ENCODE data around the gene CEACAM8.
"Not testable (repeated sequence)": the region's sequence is repeated elsewhere in the genome, so short reads cannot be mapped to it uniquely, and the experiment has no call there.

The CEACAM8 gene

DNA sequence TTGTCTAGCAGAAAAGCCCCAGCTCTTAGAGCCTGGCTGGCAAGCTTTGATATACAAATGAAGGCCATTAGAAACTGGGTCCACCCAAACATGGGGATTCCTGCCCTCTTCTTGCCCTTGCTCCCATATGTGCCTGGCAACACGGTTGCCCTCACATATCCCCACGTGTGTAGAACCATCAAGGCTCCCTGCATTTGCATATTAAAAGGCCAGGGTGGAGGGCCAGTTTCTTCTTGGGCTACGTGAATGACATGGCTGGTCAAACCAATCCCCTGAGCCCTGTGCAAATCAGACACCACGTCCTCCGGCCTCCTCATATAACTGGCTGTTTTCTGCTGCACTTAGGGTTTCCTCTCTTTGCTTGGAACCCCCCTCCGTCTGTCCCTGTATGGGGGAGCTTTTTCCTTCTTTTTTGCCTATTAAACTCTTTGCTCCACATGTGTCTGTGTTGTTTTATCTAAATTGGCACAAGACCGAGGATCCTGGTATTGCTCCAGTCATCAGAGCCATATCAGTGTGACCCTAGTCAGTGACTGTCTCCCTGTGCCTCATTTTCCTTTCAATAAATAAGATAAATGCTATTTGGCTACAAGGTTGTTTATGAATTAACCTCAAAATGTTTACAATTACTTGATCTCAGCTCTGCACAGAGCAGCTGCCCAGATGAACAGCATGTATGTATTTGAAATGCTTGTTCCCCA, 36.1 kb downstream of the CEACAM8 start:
- Mint-ChIP-seq H3K4me1 (peaks cover 4% of the 10 kb centered on the region), H3K9me3 (no peaks in the 10 kb centered on the region), H3K27ac (no peak overlapping the region), H3K36me3 (ENCODE audit: low read depth) (peaks cover 1% of the 10 kb centered on the region), H3K4me3 (no peak overlapping the region), H3K27me3 (peaks cover 34% of the 10 kb centered on the region)
- no peak for DNase-seq
- no peak for ATAC-seq

DNA sequence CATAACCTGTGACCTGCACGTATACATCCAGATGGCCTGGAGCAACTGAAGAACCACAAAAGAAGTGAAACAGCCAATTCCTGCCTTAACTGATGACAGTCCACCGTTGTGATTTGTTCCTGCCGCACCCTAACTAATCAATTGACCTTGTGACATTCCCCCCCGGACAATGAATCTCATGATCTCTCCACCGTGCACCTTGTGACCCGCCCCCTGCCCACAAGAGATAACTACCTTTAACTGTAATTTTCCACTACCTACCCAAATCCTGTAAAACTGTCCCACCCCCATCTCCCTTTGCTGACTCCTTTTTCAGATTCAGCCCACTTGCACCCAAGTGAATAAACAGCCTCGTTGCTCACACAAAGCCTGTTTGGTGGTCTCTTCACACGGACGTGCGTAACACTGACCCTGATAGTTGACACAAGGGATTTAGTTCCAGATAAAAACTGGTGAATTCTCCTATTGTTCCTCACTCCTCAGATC, 37.3 kb downstream of the CEACAM8 start:
- not testable (repeated sequence) for H3K27ac Mint-ChIP-seq; H3K36me3 Mint-ChIP-seq (ENCODE audit: low read depth); H3K4me1 Mint-ChIP-seq; H3K9me3 Mint-ChIP-seq; DNase-seq; H3K4me3 Mint-ChIP-seq; ATAC-seq
- H3K27me3 Mint-ChIP-seq: peaks cover 34% of the 10 kb centered on the region

DNA sequence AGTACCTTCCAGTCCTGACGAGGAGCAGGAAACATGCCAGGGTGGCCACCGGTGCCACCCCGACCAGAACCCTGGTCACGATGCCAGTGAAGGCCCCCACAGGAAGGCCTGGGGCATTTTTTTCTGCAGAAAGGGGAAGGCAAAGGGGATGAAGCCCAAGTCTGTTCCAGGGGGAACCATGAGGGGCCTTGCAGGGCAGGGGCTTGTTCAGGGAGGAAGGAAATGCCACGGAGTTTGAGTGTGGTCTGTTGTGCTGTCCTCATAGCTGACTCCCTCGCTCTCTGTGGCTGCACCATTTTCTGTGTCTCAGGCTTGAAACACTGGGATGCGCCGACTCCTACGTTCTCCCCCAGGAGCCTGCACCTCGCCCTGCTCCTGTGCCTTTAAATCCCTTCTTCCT, 38.9 kb downstream of the CEACAM8 start:
- Mint-ChIP-seq H3K27me3 (peaks cover 27% of the 10 kb centered on the region), H3K9me3 (peaks cover 8% of the 10 kb centered on the region), H3K36me3 (ENCODE audit: low read depth) (peaks cover 1% of the 10 kb centered on the region), H3K27ac (no peak overlapping the region), H3K4me1 (peaks cover 2% of the 10 kb centered on the region), H3K4me3 (no peak overlapping the region)
- DNase-seq (no peak), ATAC-seq (peak; percentile 16)

DNA sequence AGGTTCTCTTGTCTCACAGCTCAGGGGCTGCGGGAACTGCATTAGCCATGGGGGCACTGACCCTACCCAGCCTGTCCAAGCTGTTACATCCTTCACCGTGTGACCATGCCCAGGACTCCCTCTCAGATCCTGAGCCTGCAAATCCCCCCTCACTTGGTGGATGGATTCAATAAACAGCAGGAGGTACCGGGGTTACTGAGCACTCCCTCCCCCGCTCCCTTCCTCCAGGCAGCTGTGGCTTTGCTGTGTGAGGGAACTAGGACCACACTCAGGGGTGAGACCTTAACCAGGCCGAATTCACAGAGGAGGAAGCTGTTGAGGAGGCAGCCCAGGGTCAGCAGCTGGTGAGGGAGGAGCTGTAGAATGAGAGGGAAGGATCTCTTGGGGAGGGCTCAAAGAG, 39.4 kb downstream of the CEACAM8 start:
- Mint-ChIP-seq H3K9me3 (peaks cover 10% of the 10 kb centered on the region), H3K27me3 (peaks cover 27% of the 10 kb centered on the region), H3K4me3 (no peak overlapping the region), H3K4me1 (peaks cover 2% of the 10 kb centered on the region), H3K27ac (no peak overlapping the region), H3K36me3 (ENCODE audit: low read depth) (peaks cover 1% of the 10 kb centered on the region)
- no peak for DNase-seq
- ATAC-seq: no peak

DNA sequence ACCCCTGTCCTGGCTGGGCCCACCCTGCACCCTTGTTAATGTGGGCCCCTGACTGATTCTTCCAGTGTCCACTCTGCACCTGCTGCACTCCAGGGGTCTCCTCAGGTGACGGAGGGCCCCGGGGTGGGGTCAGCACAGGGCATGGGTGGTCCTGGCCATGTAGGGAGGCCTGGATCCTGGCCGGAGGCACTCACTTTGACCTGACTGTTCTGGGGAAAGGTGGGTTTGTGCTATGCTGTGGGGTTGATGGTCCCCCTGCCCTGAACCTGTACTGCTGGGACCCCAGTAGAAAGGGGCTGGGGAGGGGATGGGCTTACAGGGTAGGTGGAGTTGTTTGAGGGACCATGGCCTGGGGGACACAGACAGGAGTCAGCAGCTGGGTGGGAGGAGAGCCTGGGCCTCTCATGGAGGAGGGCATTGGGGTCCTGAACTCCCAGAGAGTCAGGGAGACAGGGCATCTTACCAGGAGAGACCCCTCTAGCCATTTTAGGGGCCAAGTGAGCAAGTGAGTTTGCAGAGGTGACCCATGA, 40.6 kb downstream of the CEACAM8 start:
- DNase-seq (no peak), ATAC-seq (no peak)
- Mint-ChIP-seq H3K4me3 (no peak overlapping the region), H3K4me1 (peaks cover 2% of the 10 kb centered on the region), H3K27me3 (peaks cover 29% of the 10 kb centered on the region), H3K27ac (no peak overlapping the region), H3K9me3 (peaks cover 16% of the 10 kb centered on the region), H3K36me3 (ENCODE audit: low read depth) (peaks cover 6% of the 10 kb centered on the region)

DNA sequence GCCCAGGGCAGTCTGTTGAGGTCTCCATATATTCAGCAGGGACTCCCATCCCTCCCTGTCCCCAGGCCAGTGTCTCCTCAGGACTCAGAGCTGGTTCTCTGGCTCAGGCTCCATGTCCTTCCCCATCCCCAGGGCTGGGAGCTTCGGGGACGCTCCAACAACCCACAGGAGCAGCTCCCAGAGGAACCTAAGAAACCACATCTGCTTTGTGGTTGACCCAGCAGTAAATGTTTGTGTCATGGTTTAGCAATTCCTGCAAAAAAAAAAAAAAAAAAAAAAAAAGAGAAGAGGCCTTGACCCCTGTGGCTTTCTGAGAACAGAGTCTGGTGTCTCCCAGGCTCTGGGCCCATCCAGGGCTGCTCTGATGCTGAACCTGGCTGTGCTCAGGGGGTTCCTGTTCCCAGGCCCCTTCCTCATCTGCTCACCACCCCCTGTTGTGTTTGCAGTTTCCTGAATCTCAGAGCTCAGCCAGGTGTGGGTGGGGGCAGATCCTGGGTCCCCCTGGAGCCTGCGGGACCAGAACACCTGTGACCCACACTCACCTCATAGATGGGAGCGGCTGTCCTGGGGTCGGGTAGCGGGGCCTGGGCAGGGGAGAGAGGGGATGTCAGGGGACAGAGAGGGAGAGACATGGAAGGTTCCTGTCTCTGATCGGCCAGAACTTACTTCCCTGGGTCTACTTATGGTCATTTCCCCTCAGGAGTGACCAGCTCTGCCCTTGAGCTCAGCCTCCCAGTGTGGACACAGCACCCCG, 41.3 kb downstream of the CEACAM8 start:
- ATAC-seq (no peak), DNase-seq (no peak)
- Mint-ChIP-seq H3K27ac (no peak overlapping the region), H3K27me3 (peaks cover 29% of the 10 kb centered on the region), H3K36me3 (ENCODE audit: low read depth) (peaks cover 6% of the 10 kb centered on the region), H3K4me3 (no peak overlapping the region), H3K9me3 (peaks cover 20% of the 10 kb centered on the region), H3K4me1 (peaks cover 2% of the 10 kb centered on the region)

DNA sequence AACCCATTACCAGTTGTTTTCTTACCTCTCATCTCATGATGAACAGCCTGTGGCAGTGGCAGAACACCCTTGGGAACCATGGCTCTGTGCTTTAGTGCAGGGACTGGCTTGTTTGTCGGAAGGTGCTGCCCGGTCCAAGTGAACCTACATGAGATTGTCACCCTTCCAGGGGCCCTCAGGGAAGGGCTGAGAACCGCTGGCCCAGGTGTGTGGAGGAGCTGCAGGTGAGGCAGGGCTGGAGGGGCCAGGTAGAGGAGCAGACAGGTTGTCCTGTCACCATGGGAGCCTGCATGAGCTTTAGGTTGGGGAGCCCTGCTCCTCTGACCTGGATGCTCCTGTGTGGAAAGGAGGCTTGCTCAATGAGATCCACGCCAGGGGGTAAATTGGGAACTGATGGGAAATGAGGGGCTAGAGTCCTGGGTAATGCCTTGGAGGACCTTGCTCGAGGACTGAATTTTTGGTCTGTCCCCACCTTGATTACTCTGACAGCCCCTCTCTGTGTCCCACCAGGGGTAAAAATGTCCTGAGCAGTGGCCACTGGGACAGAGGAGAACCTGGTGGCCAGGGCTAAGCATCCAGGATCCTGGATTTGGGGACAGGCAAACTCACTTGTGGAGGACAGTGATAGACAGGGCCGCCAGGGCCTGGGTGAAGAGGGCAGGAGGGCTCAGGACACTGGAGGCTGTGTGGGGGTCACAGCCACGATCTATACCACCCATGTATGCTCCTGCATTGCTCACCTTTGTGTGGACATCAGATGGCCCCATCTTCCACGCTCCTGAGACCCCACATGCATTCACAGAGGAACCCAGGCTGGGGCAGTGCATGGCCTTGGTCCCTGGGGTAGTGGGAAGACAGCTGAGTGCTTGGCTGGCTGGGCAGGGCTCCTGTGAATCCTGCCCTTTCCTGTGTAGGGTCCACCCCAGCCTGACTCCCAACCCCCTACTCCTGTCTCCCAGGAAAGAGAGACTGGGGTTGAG, 42.3 kb downstream of the CEACAM8 start:
- DNase-seq (no peak), ATAC-seq (no peak)
- H3K27ac Mint-ChIP-seq: no peak overlapping the region
- peaks cover 2% of the 10 kb centered on the region for H3K4me1 Mint-ChIP-seq
- peaks cover 23% of the 10 kb centered on the region for H3K27me3 Mint-ChIP-seq
- H3K9me3 Mint-ChIP-seq: peaks cover 20% of the 10 kb centered on the region
- no peak overlapping the region for H3K4me3 Mint-ChIP-seq
- H3K36me3 Mint-ChIP-seq (ENCODE audit: low read depth): peaks cover 6% of the 10 kb centered on the region

DNA sequence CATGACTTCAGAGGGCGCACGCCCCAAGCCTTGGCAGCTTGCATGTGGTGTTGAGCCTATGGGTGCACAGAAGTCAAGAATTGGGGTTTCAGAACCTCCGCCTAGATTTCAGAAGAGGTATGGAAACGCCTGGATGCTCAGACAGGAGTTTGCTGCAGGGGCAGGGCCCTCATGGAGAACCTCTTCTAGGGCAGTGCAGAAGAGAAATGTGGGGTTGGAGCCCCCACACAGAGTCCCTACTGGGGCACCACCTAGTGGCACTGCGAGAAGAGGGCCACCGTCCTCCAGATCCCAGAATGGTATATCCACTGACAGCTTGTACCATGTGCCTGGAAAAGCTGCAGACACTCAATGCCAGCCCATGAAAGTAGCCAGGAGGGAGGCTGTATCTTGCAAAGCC, 44.2 kb downstream of the CEACAM8 start:
- H3K36me3 Mint-ChIP-seq (ENCODE audit: low read depth); DNase-seq; H3K4me1 Mint-ChIP-seq; H3K4me3 Mint-ChIP-seq; ATAC-seq; H3K27ac Mint-ChIP-seq: not testable (repeated sequence)
- Mint-ChIP-seq H3K27me3 (peaks cover 13% of the 10 kb centered on the region), H3K9me3 (peaks cover 20% of the 10 kb centered on the region)

DNA sequence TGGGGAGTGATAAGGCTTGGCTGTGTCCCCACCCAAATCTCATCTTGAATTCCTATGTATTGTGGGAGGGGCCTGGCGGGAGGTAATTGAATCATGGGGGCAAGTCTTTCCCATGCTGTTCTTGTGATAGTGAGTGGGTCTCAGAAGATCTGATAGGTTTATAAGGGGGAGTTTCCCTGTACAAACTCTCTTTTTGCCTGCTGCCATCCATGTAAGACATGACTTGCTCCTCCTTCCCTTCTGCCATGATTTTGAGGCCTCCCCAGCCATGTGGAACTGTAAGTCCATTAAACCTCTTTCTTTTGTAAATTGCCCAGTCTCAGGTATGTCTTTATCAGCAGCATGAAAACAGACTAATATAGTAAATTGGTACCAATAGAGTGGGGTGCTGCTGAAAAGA, 45.7 kb downstream of the CEACAM8 start:
- H3K27me3 Mint-ChIP-seq; H3K4me3 Mint-ChIP-seq; ATAC-seq; H3K27ac Mint-ChIP-seq; H3K36me3 Mint-ChIP-seq (ENCODE audit: low read depth); DNase-seq; H3K4me1 Mint-ChIP-seq: not testable (repeated sequence)
- peaks cover 20% of the 10 kb centered on the region for H3K9me3 Mint-ChIP-seq

DNA sequence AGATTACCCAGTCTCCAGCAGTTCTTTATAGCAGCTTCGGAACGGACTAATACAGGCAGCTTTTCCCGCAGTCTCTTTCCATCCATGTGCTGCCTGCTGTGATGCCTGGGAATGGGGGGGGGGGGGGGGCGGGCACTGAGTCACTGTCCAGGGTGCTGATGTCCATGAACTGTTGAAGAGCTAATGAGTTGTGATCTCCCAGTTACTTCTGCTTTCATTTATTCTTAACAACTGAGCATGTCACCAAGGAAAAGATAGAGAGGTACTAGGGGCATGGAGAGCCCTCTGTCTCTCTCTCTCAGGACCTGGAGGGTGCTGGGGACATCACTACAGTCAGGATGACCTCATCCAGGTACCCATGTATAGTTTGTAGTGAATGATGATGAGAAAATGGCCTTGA, 46.2 kb downstream of the CEACAM8 start:
- no peak overlapping the region for H3K27ac Mint-ChIP-seq
- ATAC-seq: no peak
- peaks cover 5% of the 10 kb centered on the region for H3K27me3 Mint-ChIP-seq
- no peaks in the 10 kb centered on the region for H3K4me1 Mint-ChIP-seq
- DNase-seq: no peak
- H3K36me3 Mint-ChIP-seq (ENCODE audit: low read depth): peaks cover 4% of the 10 kb centered on the region
- no peak overlapping the region for H3K4me3 Mint-ChIP-seq
- peaks cover 20% of the 10 kb centered on the region for H3K9me3 Mint-ChIP-seq

DNA sequence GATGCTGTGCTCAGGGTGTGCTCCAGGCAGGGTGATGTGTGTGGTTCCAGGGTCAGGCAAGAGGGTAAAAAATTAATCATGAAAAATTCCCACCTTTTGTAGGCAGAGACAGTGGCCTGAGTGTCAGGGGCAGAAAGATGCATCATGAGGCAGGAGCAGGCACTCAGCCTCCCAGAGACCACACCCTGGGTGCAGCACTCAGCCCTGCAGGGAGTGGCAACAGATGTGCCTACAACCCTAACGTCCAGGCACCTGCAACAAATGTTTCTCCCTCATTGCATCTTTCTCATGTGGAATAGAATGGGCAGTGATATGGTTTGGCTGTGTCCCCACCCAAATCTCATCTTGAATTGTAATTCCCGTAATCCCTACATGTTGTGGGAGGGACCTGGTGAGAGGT, 46.8 kb downstream of the CEACAM8 start:
- peaks cover 20% of the 10 kb centered on the region for H3K9me3 Mint-ChIP-seq
- H3K4me3 Mint-ChIP-seq: no peak overlapping the region
- H3K27me3 Mint-ChIP-seq: peaks cover 5% of the 10 kb centered on the region
- ATAC-seq (no peak), DNase-seq (no peak)
- H3K4me1 Mint-ChIP-seq: no peaks in the 10 kb centered on the region
- no peak overlapping the region for H3K27ac Mint-ChIP-seq
- H3K36me3 Mint-ChIP-seq (ENCODE audit: low read depth): peaks cover 4% of the 10 kb centered on the region

DNA sequence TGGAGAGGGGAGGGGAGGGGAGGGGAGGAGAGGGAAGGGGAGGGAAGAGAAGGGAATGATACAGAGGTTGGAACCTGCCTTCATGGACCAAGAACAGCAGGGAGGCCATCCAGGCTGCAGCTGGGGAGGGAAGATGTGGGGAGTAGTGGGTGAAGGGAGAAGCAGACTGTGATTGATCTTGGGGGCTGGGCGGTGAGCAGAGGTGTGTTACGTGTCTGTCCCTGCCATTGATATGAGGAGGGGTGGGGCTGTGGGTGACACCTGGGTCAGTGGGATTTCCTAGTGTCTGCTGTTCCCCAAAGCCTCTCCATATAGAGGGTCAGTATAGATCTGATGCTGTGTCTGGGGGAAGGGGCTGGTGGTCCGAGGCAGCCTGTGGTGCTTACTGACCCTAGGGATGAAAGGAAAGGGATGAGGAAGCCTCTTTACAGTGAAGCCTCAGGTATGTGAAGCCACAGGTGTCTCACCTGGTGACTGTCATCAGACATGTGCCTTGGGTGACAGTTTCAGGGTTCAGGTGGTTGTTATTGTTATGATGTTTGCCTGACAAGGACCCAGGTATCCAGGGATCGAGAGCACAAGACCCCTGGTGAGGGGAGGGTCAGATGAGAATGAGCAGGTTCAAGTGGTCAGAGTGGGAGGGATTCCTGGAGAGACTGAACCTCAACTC, 47.8 kb downstream of the CEACAM8 start:
- Mint-ChIP-seq H3K36me3 (ENCODE audit: low read depth) (peaks cover 4% of the 10 kb centered on the region), H3K27ac (no peak overlapping the region), H3K9me3 (peaks cover 20% of the 10 kb centered on the region), H3K4me1 (no peaks in the 10 kb centered on the region), H3K4me3 (no peak overlapping the region), H3K27me3 (peaks cover 5% of the 10 kb centered on the region)
- DNase-seq: no peak
- ATAC-seq: no peak

DNA sequence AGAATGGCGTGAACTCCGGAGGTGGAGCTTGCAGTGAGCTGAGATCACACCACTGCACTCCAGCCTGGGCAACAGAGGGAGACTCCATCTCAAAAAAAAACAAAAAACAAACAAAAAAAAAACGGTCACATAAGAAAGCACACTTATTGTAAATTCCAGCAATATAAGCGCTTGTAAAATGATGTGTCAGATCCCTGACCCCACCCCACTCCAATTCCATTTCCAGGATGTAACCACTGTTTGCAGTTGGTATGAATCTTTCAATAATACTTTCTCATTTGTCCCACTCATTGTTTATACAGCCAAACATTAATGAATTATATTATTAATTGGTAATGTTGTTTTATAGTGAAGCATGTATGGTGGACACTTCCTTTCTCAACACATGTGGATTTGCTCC, 50.6 kb downstream of the CEACAM8 start:
- peaks cover 4% of the 10 kb centered on the region for H3K9me3 Mint-ChIP-seq
- H3K4me1 Mint-ChIP-seq: no peaks in the 10 kb centered on the region
- ATAC-seq: no peak
- H3K27me3 Mint-ChIP-seq: peaks cover 3% of the 10 kb centered on the region
- H3K27ac Mint-ChIP-seq: no peak overlapping the region
- DNase-seq: no peak
- H3K36me3 Mint-ChIP-seq (ENCODE audit: low read depth): peaks cover under 1% of the 10 kb centered on the region
- no peak overlapping the region for H3K4me3 Mint-ChIP-seq

DNA sequence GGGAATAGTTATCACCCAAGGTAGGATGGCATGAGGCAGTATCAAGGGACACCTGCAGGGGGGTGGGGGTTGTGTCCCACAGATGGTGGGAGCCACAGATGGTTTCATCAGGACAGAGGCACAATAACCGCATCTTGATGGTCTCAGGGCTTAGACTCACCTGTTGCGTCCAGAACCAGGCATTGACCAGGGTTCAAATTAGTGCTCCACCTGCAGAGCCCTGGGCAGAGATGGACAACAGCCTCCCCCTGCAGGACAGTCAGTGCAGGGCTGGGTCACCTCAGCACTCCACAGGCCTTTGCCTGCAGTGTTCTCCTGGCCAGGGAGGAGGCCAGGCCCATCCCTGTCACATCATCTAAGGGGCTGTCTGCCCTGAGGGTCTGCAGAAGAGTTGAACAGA, 51.9 kb downstream of the CEACAM8 start:
- DNase-seq (no peak), ATAC-seq (no peak)
- no peak overlapping the region for H3K27ac Mint-ChIP-seq
- no peaks in the 10 kb centered on the region for H3K9me3 Mint-ChIP-seq
- H3K36me3 Mint-ChIP-seq (ENCODE audit: low read depth): no peaks in the 10 kb centered on the region
- peaks cover 3% of the 10 kb centered on the region for H3K27me3 Mint-ChIP-seq
- H3K4me1 Mint-ChIP-seq: no peaks in the 10 kb centered on the region
- H3K4me3 Mint-ChIP-seq: no peak overlapping the region

Measured in activated naive CD8-positive, alpha-beta T cell treated with anti-CD3 and anti-CD28 coated beads, Interleukin-2, amount 50 U/mL, for 24 hours (primary cell).